Measurements from ENCODE around the gene KLHL29.
"Not testable (repeated sequence)": the region's sequence is repeated elsewhere in the genome, so short reads cannot be mapped to it uniquely, and the experiment has no call there.

The KLHL29 gene

GRCh38 chr2:23723029-23723428, 338.1 kb downstream of the KLHL29 start:
- peaks cover 17% of the 10 kb centered on the region for H3K4me1 Mint-ChIP-seq
- H3K27me3 Mint-ChIP-seq, H3K4me3 Mint-ChIP-seq, H3K27ac Mint-ChIP-seq, ATAC-seq: not testable (repeated sequence)
- peaks cover 97% of the 10 kb centered on the region for H3K36me3 Mint-ChIP-seq
- H3K9me3 Mint-ChIP-seq = peaks cover 14% of the 10 kb centered on the region

- peaks cover 2% of the 10 kb centered on the region for H3K9me3 Mint-ChIP-seq
- no peaks in the 10 kb centered on the region for H3K4me1 Mint-ChIP-seq
- H3K4me3 Mint-ChIP-seq = no peak overlapping the region
- no peak overlapping the region for H3K27ac Mint-ChIP-seq
- H3K27me3 Mint-ChIP-seq = no peaks in the 10 kb centered on the region
- no peak for ATAC-seq
- peaks cover 78% of the 10 kb centered on the region for H3K36me3 Mint-ChIP-seq
Measured at GRCh38 chr2:23734416-23734815, 349.4 kb downstream of the KLHL29 start.

- H3K36me3 Mint-ChIP-seq = peaks cover 74% of the 10 kb centered on the region
- not testable (repeated sequence) for ATAC-seq, H3K4me3 Mint-ChIP-seq, H3K4me1 Mint-ChIP-seq, H3K27ac Mint-ChIP-seq, H3K9me3 Mint-ChIP-seq, H3K27me3 Mint-ChIP-seq
Measured at GRCh38 chr2:23736783-23737182, 351.8 kb downstream of the KLHL29 start.

- no peak for ATAC-seq
- no peaks in the 10 kb centered on the region for H3K4me1 Mint-ChIP-seq
- no peak overlapping the region for H3K27ac Mint-ChIP-seq
Measured at GRCh38 chr2:23745068-23745725, 360.2 kb downstream of the KLHL29 start.

GRCh38 chr2:23745726-23746105, 360.7 kb downstream of the KLHL29 start:
- H3K27ac Mint-ChIP-seq = no peak overlapping the region
- no peaks in the 10 kb centered on the region for H3K27me3 Mint-ChIP-seq
- no peaks in the 10 kb centered on the region for H3K4me1 Mint-ChIP-seq
- no peak for ATAC-seq
- H3K9me3 Mint-ChIP-seq = peaks cover 3% of the 10 kb centered on the region
- peaks cover 35% of the 10 kb centered on the region for H3K36me3 Mint-ChIP-seq
- no peak overlapping the region for H3K4me3 Mint-ChIP-seq

More at GRCh38 chr2:23745068-23745725, 360.2 kb downstream of the KLHL29 start:
- no peaks in the 10 kb centered on the region for H3K27me3 Mint-ChIP-seq
- peaks cover 30% of the 10 kb centered on the region for H3K36me3 Mint-ChIP-seq
- peaks cover 3% of the 10 kb centered on the region for H3K9me3 Mint-ChIP-seq
- H3K4me3 Mint-ChIP-seq = no peak overlapping the region

- no peak for ATAC-seq
- H3K27me3 Mint-ChIP-seq = no peaks in the 10 kb centered on the region
- H3K4me1 Mint-ChIP-seq = no peaks in the 10 kb centered on the region
- H3K9me3 Mint-ChIP-seq = peaks cover 3% of the 10 kb centered on the region
- no peak overlapping the region for H3K4me3 Mint-ChIP-seq
- H3K27ac Mint-ChIP-seq = no peak overlapping the region
- H3K36me3 Mint-ChIP-seq = peaks cover 37% of the 10 kb centered on the region
Measured at GRCh38 chr2:23746141-23746863, 361.3 kb downstream of the KLHL29 start.

- ATAC-seq = no peak
- no peak overlapping the region for H3K4me3 Mint-ChIP-seq
- H3K27me3 Mint-ChIP-seq = no peaks in the 10 kb centered on the region
- no peaks in the 10 kb centered on the region for H3K9me3 Mint-ChIP-seq
- H3K36me3 Mint-ChIP-seq = peaks cover 55% of the 10 kb centered on the region
- no peak overlapping the region for H3K27ac Mint-ChIP-seq
- no peaks in the 10 kb centered on the region for H3K4me1 Mint-ChIP-seq
Measured at GRCh38 chr2:23751747-23752265, 366.8 kb downstream of the KLHL29 start.

- Mint-ChIP-seq H3K4me1 (no peaks in the 10 kb centered on the region), H3K36me3 (peaks cover 71% of the 10 kb centered on the region), H3K27me3 (no peaks in the 10 kb centered on the region), H3K4me3 (no peak overlapping the region), H3K9me3 (no peaks in the 10 kb centered on the region), H3K27ac (no peak overlapping the region)
- no peak for ATAC-seq
Measured at GRCh38 chr2:23753291-23754010, 368.5 kb downstream of the KLHL29 start.

- Mint-ChIP-seq H3K27me3 (no peaks in the 10 kb centered on the region), H3K4me3 (no peak overlapping the region), H3K36me3 (peaks cover 72% of the 10 kb centered on the region), H3K4me1 (no peaks in the 10 kb centered on the region), H3K27ac (no peak overlapping the region), H3K9me3 (no peaks in the 10 kb centered on the region)
- ATAC-seq = no peak
Measured at GRCh38 chr2:23754970-23755369, 370.0 kb downstream of the KLHL29 start.

GRCh38 chr2:23756593-23757292, 371.8 kb downstream of the KLHL29 start:
- H3K9me3 Mint-ChIP-seq = no peaks in the 10 kb centered on the region
- no peak overlapping the region for H3K27ac Mint-ChIP-seq
- ATAC-seq = no peak
- H3K4me3 Mint-ChIP-seq = no peak overlapping the region
- no peaks in the 10 kb centered on the region for H3K4me1 Mint-ChIP-seq
- H3K36me3 Mint-ChIP-seq = peaks cover 70% of the 10 kb centered on the region
- H3K27me3 Mint-ChIP-seq = no peaks in the 10 kb centered on the region

- Mint-ChIP-seq H3K4me3 (no peak overlapping the region), H3K36me3 (peaks cover 70% of the 10 kb centered on the region), H3K27me3 (no peaks in the 10 kb centered on the region), H3K9me3 (no peaks in the 10 kb centered on the region), H3K27ac (no peak overlapping the region), H3K4me1 (no peaks in the 10 kb centered on the region)
- no peak for ATAC-seq
Measured at GRCh38 chr2:23757686-23758433, 372.9 kb downstream of the KLHL29 start.

All from stimulated activated memory B cell treated with anti-CD40 and anti-IgM and Interleukin-4, amounts not matched to agents 10 μg/mL and 1 μg/mL and 100 μg/mL, for 72 hours (primary cell).